Esophagus (tissue), 2 donors: ENCODE measurements around the gene PARD3B. TPM values are rescaled to one million over a fixed set of nuclear protein-coding genes. Genes with fewer than 3 reads are reported as not detected.

ENCODE experiments used
- H3K27ac ChIP-seq, 2 donors: one replicate each; pipeline ENCODE4 v1.5.1; 2013; ENCODE audit warnings: low read depth in 2 of 2, mild to moderate bottlenecking in 2 of 2, inconsistent platforms in 1 of 2, low read length in 1 of 2, moderate library complexity in 1 of 2
- H3K27me3 ChIP-seq, 2 donors: one replicate each; pipeline ENCODE4 v1.6.1; 2013; ENCODE audit warnings: low read length in 2 of 2, control low read depth in 1 of 2, mild to moderate bottlenecking in 1 of 2; ENCODE audit not compliant: insufficient read depth in 2 of 2, control insufficient read depth in 1 of 2
- H3K36me3 ChIP-seq, 2 donors: one replicate each; pipeline ENCODE4 v1.6.1; 2013; ENCODE audit warnings: low read length in 1 of 2; ENCODE audit not compliant: control insufficient read depth in 2 of 2, insufficient read depth in 2 of 2
- H3K4me1 ChIP-seq, 2 donors: one replicate each; pipeline ENCODE4 v1.6.1; 2013; ENCODE audit warnings: low read length in 1 of 2; ENCODE audit not compliant: control insufficient read depth in 2 of 2, insufficient read depth in 2 of 2
- H3K4me3 ChIP-seq, 2 donors: one replicate each; pipeline ENCODE4 v1.5.1; 2013; ENCODE audit warnings: low read length in 2 of 2, mild to moderate bottlenecking in 2 of 2, low read depth in 1 of 2, moderate library complexity in 1 of 2
- H3K9me3 ChIP-seq, 2 donors: one replicate each; pipeline ENCODE4 v1.6.1; 2013; ENCODE audit warnings: mild to moderate bottlenecking in 2 of 2, low read depth in 1 of 2, low read length in 1 of 2, moderate library complexity in 1 of 2; ENCODE audit not compliant: control insufficient read depth in 2 of 2, insufficient read depth in 1 of 2
- WGBS, 2 donors: extraction: QIAGEN DNeasy Blood & Tissue Kit; methylation state at CpG; one replicate each; pipeline ENCODE4 v1.1.7; 2013; 5-methylcytosine and 5-hydroxymethylcytosine counted together
- polyA plus RNA-seq, 2 donors: library from polyadenylated mRNA; stranded (reverse); fragments of 200-250 nt; gene quantifications; one replicate each; pipeline ENCODE4 v1.2.3, GENCODE V29; 2013
- donor health status: healthy with polysubstance abuse.
- donor health status: Bipolar disorder and iron deficiency.

Gene PARD3B
- polyA plus RNA-seq, 2 donors: 1.2 to 1.3 TPM

DNA sequence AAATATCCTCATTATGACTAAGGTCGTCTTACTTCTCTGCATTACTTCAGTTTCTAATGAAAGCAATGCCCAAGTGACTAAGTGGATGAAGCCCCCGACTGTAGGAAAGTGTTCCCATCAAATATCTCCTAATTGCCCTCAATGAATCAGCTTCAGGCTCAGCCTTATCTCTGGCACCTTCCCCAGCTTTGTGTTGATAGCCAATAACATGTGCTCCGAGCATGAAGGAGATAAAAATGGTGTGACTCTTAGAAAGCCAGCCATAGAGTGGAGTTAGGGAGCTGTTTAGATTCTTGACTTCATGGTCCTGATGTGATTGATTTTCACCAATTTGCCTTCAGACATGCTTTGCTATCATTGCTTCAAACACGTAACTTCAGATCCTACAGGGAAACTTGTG, 797.8 kb downstream of the PARD3B start:
- Histone ChIP-seq H3K4me3 (no peak overlapping the region), H3K36me3 (no peaks in the 10 kb centered on the region), H3K4me1 (no peaks in the 10 kb centered on the region), H3K9me3 (no peaks in the 10 kb centered on the region), H3K27ac (no peak overlapping the region), H3K27me3 (no peaks in the 10 kb centered on the region)
- WGBS, 2 donors: 84 to 87% methylated on average over 4 of the region's 4 CpGs

DNA sequence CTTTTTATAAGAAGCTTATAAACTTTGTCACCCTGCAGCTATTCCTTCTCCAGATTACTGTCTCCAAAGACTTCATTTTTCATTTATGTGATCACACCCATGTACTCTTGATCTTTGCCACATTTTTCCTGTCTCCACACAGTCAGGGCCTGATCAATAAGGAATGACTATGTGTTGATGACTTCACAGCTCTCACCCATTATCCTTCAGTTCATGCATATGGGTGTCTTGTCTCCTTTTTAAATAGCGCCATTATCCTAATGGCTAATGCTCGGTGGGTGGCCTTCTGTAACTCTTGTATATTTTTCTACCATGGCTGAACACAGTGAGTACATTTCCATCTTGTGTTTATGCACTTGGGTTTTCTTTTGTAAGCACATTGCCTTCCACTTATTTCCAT, 801.4 kb downstream of the PARD3B start:
- 93 to 97% methylated on average over 2 of the region's 2 CpGs for WGBS, 2 donors
- H3K9me3 ChIP-seq: no peaks in the 10 kb centered on the region
- H3K27me3 ChIP-seq: no peaks in the 10 kb centered on the region
- H3K36me3 ChIP-seq: no peaks in the 10 kb centered on the region
- no peaks in the 10 kb centered on the region for H3K4me1 ChIP-seq
- no peak overlapping the region for H3K27ac ChIP-seq
- H3K4me3 ChIP-seq: no peak overlapping the region

- WGBS, 2 donors: 56 to 62% methylated on average over 2 of the region's 2 CpGs
- no peaks in the 10 kb centered on the region for H3K27me3 ChIP-seq
- H3K9me3 ChIP-seq: no peaks in the 10 kb centered on the region
- H3K36me3 ChIP-seq: no peaks in the 10 kb centered on the region
- no peaks in the 10 kb centered on the region for H3K4me1 ChIP-seq
- no peak overlapping the region for H3K4me3 ChIP-seq
- no peak overlapping the region for H3K27ac ChIP-seq
Observed at GRCh38 chr2:205347899-205348298, 802.6 kb downstream of the PARD3B start.

DNA sequence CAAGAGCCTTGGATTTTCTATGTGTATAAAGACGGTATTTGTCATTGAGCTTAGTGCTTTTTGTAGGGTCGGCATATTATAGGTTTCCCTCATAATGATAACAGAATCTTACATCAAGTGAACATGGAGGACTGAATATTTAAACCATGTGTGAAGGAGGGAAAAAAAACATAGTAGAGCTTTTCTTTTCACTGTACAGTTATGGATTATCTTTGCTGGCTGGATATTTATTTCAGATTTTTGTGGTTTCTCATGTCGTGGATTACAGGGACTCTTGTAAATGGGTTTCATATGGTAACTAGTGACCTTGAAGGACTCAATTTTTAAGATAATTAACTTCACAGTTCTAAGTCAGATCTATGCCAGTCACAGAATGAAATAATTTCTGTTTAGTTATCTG, 806.8 kb downstream of the PARD3B start:
- H3K27ac ChIP-seq: no peak overlapping the region

GRCh38 chr2:205352593-205352992, 807.3 kb downstream of the PARD3B start:
- H3K27ac ChIP-seq: no peak overlapping the region
- no peaks in the 10 kb centered on the region for H3K27me3 ChIP-seq
- 91 to 95% methylated on average over 3 of the region's 3 CpGs for WGBS, 2 donors
- no peaks in the 10 kb centered on the region for H3K36me3 ChIP-seq
- H3K4me1 ChIP-seq: no peaks in the 10 kb centered on the region
- no peak overlapping the region for H3K4me3 ChIP-seq
- no peaks in the 10 kb centered on the region for H3K9me3 ChIP-seq

More for the DNA sequence above, 806.8 kb downstream of the PARD3B start:
- no peaks in the 10 kb centered on the region for H3K27me3 ChIP-seq
- 87 to 92% methylated on average over 3 of the region's 3 CpGs for WGBS, 2 donors
- H3K36me3 ChIP-seq: no peaks in the 10 kb centered on the region
- H3K9me3 ChIP-seq: no peaks in the 10 kb centered on the region
- no peak overlapping the region for H3K4me3 ChIP-seq
- H3K4me1 ChIP-seq: no peaks in the 10 kb centered on the region

DNA sequence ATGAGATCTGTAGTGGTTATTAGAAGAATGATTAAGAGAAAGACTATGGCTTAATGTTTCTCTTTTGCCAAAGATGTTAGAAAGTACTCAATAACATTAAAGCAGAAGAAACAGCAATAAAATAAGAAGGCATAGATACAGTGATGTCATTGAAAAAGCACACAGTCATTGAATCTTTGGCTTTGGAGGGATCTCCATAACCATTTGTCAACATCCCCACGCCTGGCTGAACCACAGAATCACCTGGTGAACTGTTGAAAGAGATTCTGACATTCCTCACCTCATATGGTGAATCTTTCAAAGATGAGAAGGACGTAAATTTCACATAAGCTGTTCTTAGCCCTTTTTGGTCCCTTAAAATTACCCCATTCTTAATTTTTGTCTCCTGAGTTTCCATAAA, 812.5 kb downstream of the PARD3B start:
- Histone ChIP-seq H3K9me3 (no peaks in the 10 kb centered on the region), H3K36me3 (no peaks in the 10 kb centered on the region), H3K4me1 (no peaks in the 10 kb centered on the region), H3K27ac (no peak overlapping the region), H3K27me3 (no peaks in the 10 kb centered on the region), H3K4me3 (no peak overlapping the region)
- 44 to 45% methylated on average over 2 of the region's 2 CpGs for WGBS, 2 donors

- Histone ChIP-seq H3K36me3 (no peaks in the 10 kb centered on the region), H3K4me1 (no peaks in the 10 kb centered on the region), H3K9me3 (no peaks in the 10 kb centered on the region), H3K4me3 (no peak overlapping the region), H3K27ac (no peak overlapping the region), H3K27me3 (no peaks in the 10 kb centered on the region)
- WGBS, 2 donors: 58 to 65% methylated on average over 8 of the region's 8 CpGs
Observed at GRCh38 chr2:205358351-205358815, 813.1 kb downstream of the PARD3B start.

GRCh38 chr2:205361272-205361671, 816.0 kb downstream of the PARD3B start:
- Histone ChIP-seq H3K27me3 (no peaks in the 10 kb centered on the region), H3K4me3 (no peak overlapping the region), H3K36me3 (no peaks in the 10 kb centered on the region), H3K4me1 (no peaks in the 10 kb centered on the region), H3K9me3 (no peaks in the 10 kb centered on the region), H3K27ac (no peak overlapping the region)
- 66 to 68% methylated on average over 3 of the region's 3 CpGs for WGBS, 2 donors

DNA sequence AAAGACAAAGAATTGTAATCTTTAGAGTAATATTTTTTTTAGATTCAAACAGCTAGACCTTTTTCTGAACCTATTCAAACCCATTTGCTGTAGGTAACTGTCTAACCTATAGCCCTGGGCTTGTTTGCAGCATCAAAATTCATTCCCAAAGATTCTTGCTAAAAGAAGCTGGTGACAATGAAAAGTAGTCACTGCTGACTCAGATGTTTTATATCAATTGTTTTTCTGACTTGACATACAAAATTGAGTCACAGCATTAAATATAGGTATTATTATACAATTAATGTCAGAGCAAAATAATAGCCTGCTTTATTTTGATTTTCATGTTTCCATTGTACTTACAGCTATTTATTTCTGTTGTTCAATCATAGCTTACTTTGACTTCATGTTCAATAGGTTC, 816.7 kb downstream of the PARD3B start:
- Histone ChIP-seq H3K4me3 (no peak overlapping the region), H3K27ac (no peak overlapping the region)

GRCh38 chr2:205364261-205364660, 819.0 kb downstream of the PARD3B start:
- no peaks in the 10 kb centered on the region for H3K4me1 ChIP-seq
- H3K27ac ChIP-seq: no peak overlapping the region
- no peaks in the 10 kb centered on the region for H3K36me3 ChIP-seq
- no peaks in the 10 kb centered on the region for H3K27me3 ChIP-seq
- no peak overlapping the region for H3K4me3 ChIP-seq
- no peaks in the 10 kb centered on the region for H3K9me3 ChIP-seq
- WGBS, 2 donors: 73 to 77% methylated on average over 3 of the region's 3 CpGs

More for the DNA sequence above, 816.7 kb downstream of the PARD3B start:
- Histone ChIP-seq H3K4me1 (no peaks in the 10 kb centered on the region), H3K9me3 (no peaks in the 10 kb centered on the region), H3K36me3 (no peaks in the 10 kb centered on the region), H3K27me3 (no peaks in the 10 kb centered on the region)
